Measurements from ENCODE around the gene HINT3.
"Not testable (repeated sequence)": the region's sequence is repeated elsewhere in the genome, so short reads cannot be mapped to it uniquely, and the experiment has no call there.

Gene HINT3

GRCh38 chr6:125948455-125948854, 8.1 kb upstream of the HINT3 start:
- H3K27ac ChIP-seq = no peak overlapping the region
- TF ChIP-seq CTCF (IDR thresholded peaks at IDR 0.05) = no peak
- no peak for TF ChIP-seq ZFX (IDR thresholded peaks at IDR 0.05; ENCODE audit: borderline replicate concordance)

- TF ChIP-seq CTCF (IDR thresholded peaks at IDR 0.05) (no peak), ZFX (IDR thresholded peaks at IDR 0.05; ENCODE audit: borderline replicate concordance) (no peak)
- no peak overlapping the region for H3K27ac ChIP-seq
Observed at GRCh38 chr6:125949069-125949468, 7.5 kb upstream of the HINT3 start.

- no peak overlapping the region for H3K27ac ChIP-seq
- no peak for TF ChIP-seq CTCF (IDR thresholded peaks at IDR 0.05)
- TF ChIP-seq ZFX (IDR thresholded peaks at IDR 0.05; ENCODE audit: borderline replicate concordance) = no peak
Observed at GRCh38 chr6:125950293-125950692, 6.3 kb upstream of the HINT3 start.

- H3K27ac ChIP-seq = not testable (repeated sequence)
Observed at GRCh38 chr6:125950716-125951115, 5.9 kb upstream of the HINT3 start.

GRCh38 chr6:125951323-125951722, 5.2 kb upstream of the HINT3 start:
- no peak for TF ChIP-seq CTCF (IDR thresholded peaks at IDR 0.05)
- TF ChIP-seq ZFX (IDR thresholded peaks at IDR 0.05; ENCODE audit: borderline replicate concordance) = no peak
- no peak overlapping the region for H3K27ac ChIP-seq

- TF ChIP-seq ZFX (IDR thresholded peaks at IDR 0.05; ENCODE audit: borderline replicate concordance) = no peak
- TF ChIP-seq CTCF (IDR thresholded peaks at IDR 0.05) = no peak
- H3K27ac ChIP-seq = no peak overlapping the region
Observed at GRCh38 chr6:125952764-125953501, 3.6 kb upstream of the HINT3 start.

- H3K27ac ChIP-seq = no peak overlapping the region
- no peak for TF ChIP-seq ZFX (IDR thresholded peaks at IDR 0.05; ENCODE audit: borderline replicate concordance)
- TF ChIP-seq CTCF (IDR thresholded peaks at IDR 0.05) = peak; percentile 32
Observed at GRCh38 chr6:125953502-125953875, 3.1 kb upstream of the HINT3 start.
